Motor neuron (in vitro differentiated cells): ENCODE results near the gene CFTR. TPM values are rescaled to one million over a fixed set of nuclear protein-coding genes. Genes with fewer than 3 reads are reported as not detected.

ENCODE experiments used
- total RNA-seq, 8 experiments: library from RNA; unstranded; fragments of 300-600 nt; gene quantifications; 2 replicates each; pipeline versions ENCODE4 v1.2.3 to v1.2.4, GENCODE V29; 2022

CFTR gene
- total RNA-seq, 8 experiments from 2014 or later, result 0.76 to 2.7 (median 1.2) TPM; not detected in 2

Other genes starting within 250 kb of the CFTR start
- 1 to 10 TPM in 1 of 8 experiments, under 1 TPM in 4, not detected in 3; 0.50 to 1.1 (median 0.63) TPM for gene WNT2, start 157.0 kb upstream of the CFTR start, total RNA-seq
- under 1 TPM in 1 of 8 experiments, not detected in 7; 0.14 TPM for gene ASZ1, start 52.5 kb upstream of the CFTR start, total RNA-seq